ENCODE measurements around the gene KRTAP10-8.

GRCh38 chr21:44595524-44595923, 16.4 kb upstream of the KRTAP10-8 start:
- TF ChIP-seq POLR2AphosphoS5 (IDR thresholded peaks at IDR 0.05; ENCODE audit: low read depth) (no peak), EZH2 (IDR thresholded peaks at IDR 0.05; ENCODE audit: low read depth, unreplicated experiment) (no peak), JUNB (IDR thresholded peaks at IDR 0.05; ENCODE audit: unreplicated experiment) (no peak), CTCF (conservative IDR thresholded peaks at IDR 0.05; ENCODE audit: low read depth in 2 of 2) (no peak), CREB1 (CRISPR knock-in tag; IDR thresholded peaks at IDR 0.05; ENCODE audit: low read depth) (no peak), REST (IDR thresholded peaks at IDR 0.05; ENCODE audit: unreplicated experiment) (no peak), ZNF331 (CRISPR knock-in tag; IDR thresholded peaks at IDR 0.05; ENCODE audit: low read depth) (no peak), EZH2phosphoT487 (IDR thresholded peaks at IDR 0.05; ENCODE audit: unreplicated experiment) (no peak), ETS1 (IDR thresholded peaks at IDR 0.05) (no peak), ZNF462 (CRISPR knock-in tag; IDR thresholded peaks at IDR 0.05) (no peak)
